NCI-H82 (cell line): Measurements from ENCODE around the gene CCDC146.
"Not testable (repeated sequence)": the region's sequence is repeated elsewhere in the genome, so short reads cannot be mapped to it uniquely, and the experiment has no call there.

Experiments used
- DNase-seq: peaks from one replicate; lab custom pipeline; 2025; lab: John Stamatoyannopoulos, UW

Gene CCDC146

GRCh38 chr7:77202481-77202976 lies 80.1 kb downstream of the CCDC146 start:
- no peak for DNase-seq

- DNase-seq, result no peak
Observed at GRCh38 chr7:77205706-77206105, 83.3 kb downstream of the CCDC146 start.

GRCh38 chr7:77208416-77208815 lies 86.0 kb downstream of the CCDC146 start:
- DNase-seq, result no peak

GRCh38 chr7:77209479-77210139 lies 87.2 kb downstream of the CCDC146 start:
- no peak for DNase-seq

GRCh38 chr7:77216181-77216845 lies 93.9 kb downstream of the CCDC146 start:
- no peak for DNase-seq

GRCh38 chr7:77217474-77218185 lies 95.2 kb downstream of the CCDC146 start:
- no peak for DNase-seq

GRCh38 chr7:77219701-77220331 lies 97.4 kb downstream of the CCDC146 start:
- not testable (repeated sequence) for DNase-seq

GRCh38 chr7:77222065-77222464 lies 99.7 kb downstream of the CCDC146 start:
- no peak for DNase-seq

- peak; percentile 7 for DNase-seq
Observed at GRCh38 chr7:77222819-77223218, 100.4 kb downstream of the CCDC146 start.

- DNase-seq, result no peak
Observed at GRCh38 chr7:77223261-77223660, 100.8 kb downstream of the CCDC146 start.

GRCh38 chr7:77226357-77226839 lies 104.0 kb downstream of the CCDC146 start:
- DNase-seq, result no peak

- not testable (repeated sequence) for DNase-seq
Observed at GRCh38 chr7:77228795-77229194, 106.4 kb downstream of the CCDC146 start.

- no peak for DNase-seq
Observed at GRCh38 chr7:77232467-77232866, 110.1 kb downstream of the CCDC146 start.

GRCh38 chr7:77235276-77235675 lies 112.9 kb downstream of the CCDC146 start:
- DNase-seq, result no peak

- DNase-seq, result no peak
Observed at GRCh38 chr7:77238703-77239136, 116.3 kb downstream of the CCDC146 start.

GRCh38 chr7:77239471-77239870 lies 117.1 kb downstream of the CCDC146 start:
- no peak for DNase-seq

- no peak for DNase-seq
Observed at GRCh38 chr7:77242068-77242467, 119.7 kb downstream of the CCDC146 start.

GRCh38 chr7:77242554-77242953 lies 120.1 kb downstream of the CCDC146 start:
- DNase-seq, result no peak

GRCh38 chr7:77244222-77244934 lies 122.0 kb downstream of the CCDC146 start:
- DNase-seq, result no peak

GRCh38 chr7:77245015-77245755 lies 122.8 kb downstream of the CCDC146 start:
- DNase-seq, result no peak
